Upper lobe of left lung (tissue), 4 donors: ENCODE data around the gene PDZK1IP1.
"Not testable (repeated sequence)": the region's sequence is repeated elsewhere in the genome, so short reads cannot be mapped to it uniquely, and the experiment has no call there.

Experiments used
- EP300 ChIP-seq, 4 donors: sonication (generic); formaldehyde crosslinking; IDR thresholded peaks; one replicate each; pipeline ENCODE4 v1.5.1; 2017; ENCODE audit warnings: antibody characterized with exemption in 4 of 4, control low read depth in 2 of 4
- POLR2A ChIP-seq, 4 donors: fragments of 450-650 bp; IDR thresholded peaks; one replicate each; pipeline ENCODE4 v1.5.1; 2016 to 2017; ENCODE audit warnings: antibody characterized with exemption in 4 of 4, mild to moderate bottlenecking in 2 of 4
- POLR2AphosphoS5 ChIP-seq, 2 donors: sonication (generic); formaldehyde crosslinking; IDR thresholded peaks; one replicate each; pipeline ENCODE4 v1.5.1; 2017; ENCODE audit warnings: antibody characterized with exemption in 2 of 2
- TF ChIP-seq, protein P1 (sequence below), 6 experiments: fragments of 450-650 bp in 4 of 6; fragments of 200-600 bp in 2 of 6; sonication (generic) in 2 of 6; IDR thresholded peaks; one replicate each; pipeline ENCODE4 v1.5.1; 2016 to 2019; ENCODE audit warnings: antibody characterized with exemption in 6 of 6

DNA sequence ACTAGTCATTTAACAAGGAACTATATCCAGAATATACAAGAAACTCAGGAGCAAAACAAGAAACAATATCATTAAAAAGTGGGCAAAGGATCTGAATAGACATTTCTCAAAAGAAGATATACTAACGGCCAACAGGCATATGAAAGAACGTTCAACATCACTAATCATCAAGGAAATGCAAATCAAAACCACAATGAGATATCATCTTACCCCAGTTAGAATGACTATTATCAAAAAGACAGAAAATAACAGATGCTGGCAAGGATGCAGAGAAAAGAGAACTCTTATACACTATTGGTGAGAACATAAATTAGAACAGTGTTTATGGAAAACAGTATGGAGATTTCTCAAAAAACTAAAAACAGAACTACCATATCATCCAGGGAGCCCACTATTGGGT, 13.7 kb upstream of the PDZK1IP1 start:
- TF ChIP-seq, protein P1, sequence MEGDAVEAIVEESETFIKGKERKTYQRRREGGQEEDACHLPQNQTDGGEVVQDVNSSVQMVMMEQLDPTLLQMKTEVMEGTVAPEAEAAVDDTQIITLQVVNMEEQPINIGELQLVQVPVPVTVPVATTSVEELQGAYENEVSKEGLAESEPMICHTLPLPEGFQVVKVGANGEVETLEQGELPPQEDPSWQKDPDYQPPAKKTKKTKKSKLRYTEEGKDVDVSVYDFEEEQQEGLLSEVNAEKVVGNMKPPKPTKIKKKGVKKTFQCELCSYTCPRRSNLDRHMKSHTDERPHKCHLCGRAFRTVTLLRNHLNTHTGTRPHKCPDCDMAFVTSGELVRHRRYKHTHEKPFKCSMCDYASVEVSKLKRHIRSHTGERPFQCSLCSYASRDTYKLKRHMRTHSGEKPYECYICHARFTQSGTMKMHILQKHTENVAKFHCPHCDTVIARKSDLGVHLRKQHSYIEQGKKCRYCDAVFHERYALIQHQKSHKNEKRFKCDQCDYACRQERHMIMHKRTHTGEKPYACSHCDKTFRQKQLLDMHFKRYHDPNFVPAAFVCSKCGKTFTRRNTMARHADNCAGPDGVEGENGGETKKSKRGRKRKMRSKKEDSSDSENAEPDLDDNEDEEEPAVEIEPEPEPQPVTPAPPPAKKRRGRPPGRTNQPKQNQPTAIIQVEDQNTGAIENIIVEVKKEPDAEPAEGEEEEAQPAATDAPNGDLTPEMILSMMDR (IDR thresholded peaks at IDR 0.05): not testable (repeated sequence)
- not testable (repeated sequence) for TF ChIP-seq POLR2A, POLR2AphosphoS5, EP300 (IDR thresholded peaks at IDR 0.05)
